Smooth muscle cell of the umbilical artery (primary cell): Measurements from ENCODE around the gene C12orf42. TPM values are rescaled to one million over a fixed set of nuclear protein-coding genes. Genes with fewer than 3 reads are reported as not detected.

Source experiments
- total RNA-seq: library from RNA; depleted of rRNA; stranded (reverse); fragments of >200 nt; gene quantifications from 2 replicates; pipeline ENCODE4 v1.2.3, GENCODE V29; 2014

The C12orf42 gene
- total RNA-seq = not detected in 2 replicates

DNA sequence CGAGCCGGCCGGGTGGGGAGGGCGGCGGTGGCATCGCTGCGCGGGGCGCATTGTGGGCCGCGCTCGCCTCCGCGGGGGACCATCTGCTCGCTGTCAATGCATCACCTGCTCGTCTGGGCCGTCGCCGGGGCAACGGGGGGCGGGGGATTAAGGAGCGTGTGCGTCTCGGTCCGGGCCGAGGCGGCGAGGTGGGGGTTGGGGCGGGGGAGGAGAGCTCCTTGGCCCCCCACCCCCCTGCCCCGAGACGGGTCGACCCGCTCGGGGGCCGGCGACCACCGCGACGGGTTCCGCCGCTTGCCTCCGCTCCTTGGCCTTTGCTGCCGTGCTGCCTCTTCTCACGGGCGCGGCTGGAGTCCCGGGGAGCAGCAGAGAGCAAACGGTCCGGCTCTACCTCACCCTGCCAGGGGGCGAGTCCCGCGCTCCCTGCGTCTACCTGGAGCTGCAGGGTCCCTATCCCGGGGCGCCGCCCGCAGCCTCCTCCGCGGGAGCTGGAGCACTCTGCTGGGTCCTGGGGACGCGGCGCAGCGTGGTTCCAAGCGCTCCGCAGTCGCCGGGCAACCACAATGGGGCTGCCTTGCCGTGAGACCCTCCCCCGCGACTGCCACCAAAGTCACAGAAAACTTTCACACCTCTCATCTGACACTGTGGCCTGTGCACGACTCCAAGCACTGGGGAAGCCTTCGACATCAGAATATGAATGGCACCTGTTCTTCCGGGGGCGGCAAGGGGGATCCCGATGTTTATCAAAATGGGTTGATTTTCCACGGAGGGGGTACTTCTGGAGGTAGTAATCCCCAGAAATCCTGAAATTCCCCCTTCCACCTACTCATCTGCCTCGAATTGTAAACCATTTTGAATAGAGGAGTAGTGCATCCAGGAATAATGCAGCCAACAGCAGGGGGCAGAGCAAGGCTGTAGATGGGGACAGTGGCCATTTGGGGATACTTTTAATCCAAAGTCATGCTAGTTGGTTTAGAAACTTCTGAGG lies at the start of gene C12orf42:
TSS of gene C12orf42 (minus strand) at position 500 of the 988 bp plus-strand sequence. CDS start 17,542 bp downstream, outside the sequence.

Other genes with a start within 250 kb of the C12orf42 start
- not detected in 2 replicates for gene STAB2, start 91.3 kb upstream of the C12orf42 start, total RNA-seq